Esophagus muscularis mucosa (tissue), 3 donors: ENCODE results near the gene MARCO.

Experiments used
- CTCF ChIP-seq, 3 experiments: fragments of 200-600 bp in 2 of 3; fragments of 450-650 bp in 1 of 3; sonication (generic) in 2 of 3; IDR thresholded peaks; one replicate each; pipeline ENCODE4 v1.5.1; 2017 to 2019; ENCODE audit warnings: antibody characterized with exemption in 3 of 3, mild to moderate bottlenecking in 2 of 3, moderate library complexity in 1 of 3
- POLR2A ChIP-seq: fragments of 450-650 bp; IDR thresholded peaks from one replicate; pipeline ENCODE4 v1.6.1; 2017; ENCODE audit warnings: antibody characterized with exemption, moderate library complexity, mild to moderate bottlenecking, low read depth

GRCh38 chr2:118988706-118989105, 46.7 kb downstream of the MARCO start:
- no peak for TF ChIP-seq CTCF (IDR thresholded peaks at IDR 0.05)
- TF ChIP-seq POLR2A = no peak
